Upper lobe of right lung (tissue), 1 donor: ENCODE measurements around the gene OXNAD1. TPM values are rescaled to one million over a fixed set of nuclear protein-coding genes. Genes with fewer than 3 reads are reported as not detected.
A peak's percentile ranks its signal among the peaks of the same experiment; 100 is the strongest.

Source experiments
- ATAC-seq: fragments of 200-7000 bp; cut with Tn5 transposase; one replicate; pipeline ENCODE4 v1.9.1; 2020; ENCODE audit warnings: mild to moderate bottlenecking, moderate library complexity
- DNase-seq: peaks from one replicate; pipeline ENCODE4 v3.0.0-alpha.2; 2020
- H3K27ac ChIP-seq: fragments of 200-600 bp; one replicate; pipeline ENCODE4 v1.8.0; 2022
- H3K27me3 ChIP-seq: fragments of 200-600 bp; one replicate; pipeline ENCODE4 v1.8.0; 2022; ENCODE audit warnings: mild to moderate bottlenecking
- H3K36me3 ChIP-seq: fragments of 200-600 bp; one replicate; pipeline ENCODE4 v1.8.0; 2022
- H3K4me1 ChIP-seq: fragments of 200-600 bp; one replicate; pipeline ENCODE4 v1.8.0; 2022
- H3K4me3 ChIP-seq: fragments of 200-600 bp; one replicate; pipeline ENCODE4 v1.8.0; 2022; ENCODE audit warnings: mild to moderate bottlenecking
- H3K9me3 ChIP-seq: fragments of 200-600 bp; one replicate; pipeline ENCODE4 v1.8.0; 2022
- intact Hi-C: fragments of 100-400 bp; cut with DNase I; formaldehyde crosslinking; loops from one replicate; pipeline ENCODE4 v1.11.0; 2022
- total RNA-seq: library from RNA; stranded (reverse); fragmentation: NEBNext Ultra II Directional; extraction: Animal tissue kit (Norgen Biotek cat#: 25700); gene quantifications from one replicate; pipeline ENCODE4 v1.2.1, GENCODE V29; 2021
- TF ChIP-seq, protein P1 (sequence below): fragments of 200-600 bp; IDR thresholded peaks from one replicate; pipeline ENCODE4 v1.8.0; 2022; ENCODE audit warnings: antibody characterized with exemption
- donor health status: DM: no; HTN: yes; CAD: no; lungs with severe emphysema.

Gene OXNAD1
- total RNA-seq, 1 donor from 2014 or later = 12.8 TPM

- intact Hi-C loops = loop anchor here (5.0 kb wide), 1 partner anchor 263 kb away; no protein-coding TSS in a partner anchor
- H3K36me3 ChIP-seq = no peaks in the 10 kb centered on the region
- ATAC-seq (no peak), DNase-seq (no peak)
- H3K4me1 ChIP-seq = peaks cover 5% of the 10 kb centered on the region
- no peak overlapping the region for H3K27ac ChIP-seq
- TF ChIP-seq, protein P1, sequence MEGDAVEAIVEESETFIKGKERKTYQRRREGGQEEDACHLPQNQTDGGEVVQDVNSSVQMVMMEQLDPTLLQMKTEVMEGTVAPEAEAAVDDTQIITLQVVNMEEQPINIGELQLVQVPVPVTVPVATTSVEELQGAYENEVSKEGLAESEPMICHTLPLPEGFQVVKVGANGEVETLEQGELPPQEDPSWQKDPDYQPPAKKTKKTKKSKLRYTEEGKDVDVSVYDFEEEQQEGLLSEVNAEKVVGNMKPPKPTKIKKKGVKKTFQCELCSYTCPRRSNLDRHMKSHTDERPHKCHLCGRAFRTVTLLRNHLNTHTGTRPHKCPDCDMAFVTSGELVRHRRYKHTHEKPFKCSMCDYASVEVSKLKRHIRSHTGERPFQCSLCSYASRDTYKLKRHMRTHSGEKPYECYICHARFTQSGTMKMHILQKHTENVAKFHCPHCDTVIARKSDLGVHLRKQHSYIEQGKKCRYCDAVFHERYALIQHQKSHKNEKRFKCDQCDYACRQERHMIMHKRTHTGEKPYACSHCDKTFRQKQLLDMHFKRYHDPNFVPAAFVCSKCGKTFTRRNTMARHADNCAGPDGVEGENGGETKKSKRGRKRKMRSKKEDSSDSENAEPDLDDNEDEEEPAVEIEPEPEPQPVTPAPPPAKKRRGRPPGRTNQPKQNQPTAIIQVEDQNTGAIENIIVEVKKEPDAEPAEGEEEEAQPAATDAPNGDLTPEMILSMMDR = no peak
- no peaks in the 10 kb centered on the region for H3K9me3 ChIP-seq
- H3K4me3 ChIP-seq = peak overlapping the region; percentile 25
- no peaks in the 10 kb centered on the region for H3K27me3 ChIP-seq
Measured at GRCh38 chr3:16289144-16289889, 24.3 kb downstream of the OXNAD1 start.

DNA sequence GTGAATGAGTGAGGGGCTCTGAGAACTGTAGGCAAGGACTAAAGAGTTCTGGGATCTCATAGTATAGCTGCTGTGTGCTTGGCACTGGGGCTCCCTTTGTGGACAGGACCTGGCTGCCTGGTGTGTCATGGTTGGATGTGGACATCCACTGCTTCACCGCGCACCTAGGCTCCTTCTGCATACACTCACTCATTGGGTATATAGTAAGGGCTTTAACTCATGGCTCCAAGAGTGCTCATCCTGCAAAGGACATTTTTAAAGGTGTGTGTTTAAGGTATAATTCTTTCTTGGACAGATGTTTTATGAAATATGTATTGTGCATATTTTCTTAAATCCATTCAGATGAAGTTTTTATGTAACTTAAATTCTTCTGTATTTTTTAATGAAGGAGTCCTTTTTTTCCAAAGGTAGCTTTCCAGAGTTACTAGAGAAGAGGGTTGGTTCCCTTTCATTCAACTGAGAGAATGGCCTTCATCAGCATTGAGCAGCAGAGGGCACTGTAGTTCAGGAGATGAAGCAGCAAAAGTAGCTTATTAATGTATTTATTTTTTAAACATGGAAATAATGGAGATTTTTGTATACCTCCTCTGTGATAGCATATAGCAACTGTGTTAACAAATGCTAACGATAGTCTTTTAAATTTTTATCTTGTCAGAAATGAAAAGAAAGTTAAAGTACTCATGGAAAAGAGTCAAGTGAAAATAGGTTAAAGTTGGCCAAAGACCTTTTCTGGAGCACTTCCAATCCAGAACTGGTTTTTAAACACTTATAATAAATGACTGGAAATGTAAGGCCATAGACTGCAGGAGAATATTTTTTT lies 25.2 kb downstream of the OXNAD1 start:
- Histone ChIP-seq H3K9me3 (no peaks in the 10 kb centered on the region), H3K27ac (no peak overlapping the region), H3K27me3 (no peaks in the 10 kb centered on the region), H3K4me3 (no peak overlapping the region), H3K4me1 (peaks cover 5% of the 10 kb centered on the region), H3K36me3 (no peaks in the 10 kb centered on the region)
- TF ChIP-seq, protein P1 = peak; percentile 83
- intact Hi-C loops = no loop called here
- ATAC-seq (peak; percentile 85), DNase-seq (no peak)

DNA sequence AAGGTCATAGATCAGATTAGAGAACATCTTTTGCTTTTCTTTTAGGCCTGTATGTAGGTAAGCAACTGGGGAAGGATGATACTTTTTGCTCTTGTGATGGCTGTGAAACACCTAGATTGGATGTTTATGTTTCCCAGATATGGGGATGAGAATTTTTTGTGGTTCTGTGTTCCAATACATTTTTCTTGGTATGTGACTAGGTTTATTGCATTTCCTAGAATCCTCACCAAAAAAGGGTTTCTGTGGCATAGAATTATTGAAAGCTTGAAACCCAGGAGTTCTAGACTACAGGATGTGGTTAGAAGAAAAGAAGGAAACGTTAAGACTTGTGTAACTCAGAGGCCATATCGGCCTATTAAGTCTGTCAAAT lies 25.8 kb downstream of the OXNAD1 start:
- Histone ChIP-seq H3K9me3 (no peaks in the 10 kb centered on the region), H3K4me3 (no peak overlapping the region), H3K27ac (no peak overlapping the region), H3K27me3 (no peaks in the 10 kb centered on the region), H3K4me1 (peaks cover 5% of the 10 kb centered on the region), H3K36me3 (peaks cover 3% of the 10 kb centered on the region)
- DNase-seq = no peak
- ATAC-seq = peak; percentile 54
- intact Hi-C loops = no loop called here
- TF ChIP-seq, protein P1 = no peak

- TF ChIP-seq, protein P1 = no peak
- DNase-seq = no peak
- Histone ChIP-seq H3K4me3 (no peak overlapping the region), H3K27me3 (no peaks in the 10 kb centered on the region), H3K9me3 (no peaks in the 10 kb centered on the region), H3K27ac (no peak overlapping the region), H3K4me1 (peaks cover 5% of the 10 kb centered on the region), H3K36me3 (peaks cover 11% of the 10 kb centered on the region)
- intact Hi-C loops = no loop called here
- ATAC-seq = no peak
Measured at GRCh38 chr3:16294844-16295243, 29.8 kb downstream of the OXNAD1 start.

- Histone ChIP-seq H3K27ac (no peak overlapping the region), H3K4me3 (no peak overlapping the region), H3K27me3 (no peaks in the 10 kb centered on the region), H3K4me1 (peaks cover 7% of the 10 kb centered on the region), H3K36me3 (peaks cover 11% of the 10 kb centered on the region), H3K9me3 (no peaks in the 10 kb centered on the region)
- intact Hi-C loops = no loop called here
- ATAC-seq = no peak
- no peak for DNase-seq
- TF ChIP-seq, protein P1 = no peak
Measured at GRCh38 chr3:16295298-16295890, 30.4 kb downstream of the OXNAD1 start.
